ENCODE results near the gene ATXN2.
"Not testable (repeated sequence)": the region's sequence is repeated elsewhere in the genome, so short reads cannot be mapped to it uniquely, and the experiment has no call there.

The ATXN2 gene

DNA sequence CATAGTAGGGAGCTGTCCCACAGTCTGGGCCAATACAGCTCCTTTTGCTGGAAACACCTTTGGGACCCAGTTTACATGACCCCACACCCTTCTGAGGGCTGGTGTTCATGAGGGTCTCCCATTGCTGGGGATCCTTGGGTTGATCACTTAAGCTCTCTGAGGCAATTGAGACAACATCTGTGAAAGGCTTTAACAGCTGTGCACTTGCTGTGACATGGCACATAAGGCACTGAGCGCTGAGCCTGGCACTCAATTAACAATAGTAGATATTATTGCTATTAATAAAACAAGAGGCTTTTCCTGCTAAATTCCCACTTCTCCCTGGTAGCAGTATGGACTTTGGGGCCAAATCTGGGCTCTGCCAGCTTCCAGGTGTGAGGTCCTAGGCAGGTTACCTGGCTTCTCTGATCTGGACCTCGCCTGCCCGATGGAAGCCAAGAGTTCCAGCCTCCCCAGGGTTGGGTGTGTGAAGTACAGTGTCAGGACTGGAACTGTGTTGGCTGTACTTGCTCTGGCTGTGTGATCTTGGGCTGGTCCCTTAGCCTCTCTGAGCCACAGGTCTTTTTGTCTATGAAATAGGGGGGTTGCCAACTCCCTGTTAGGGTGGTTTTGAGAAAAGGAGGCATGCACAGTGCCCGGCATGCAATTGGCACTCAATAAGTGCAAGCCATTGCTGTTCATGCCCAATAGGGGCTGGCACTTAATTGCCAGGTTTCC is 190.3 kb downstream of the ATXN2 start:
- H3K9ac ChIP-seq (ENCODE audit: low read length in 5 of 5) = peak overlapping the region in 4 of 5 donors; percentile 37 to 95 (median 72)
- H3K9me3 ChIP-seq (ENCODE audit: control insufficient read depth in 5 of 5, low read length in 5 of 5) = no peaks in the 10 kb centered on the region
- peak overlapping the region; percentile 92 for H3K27ac ChIP-seq (ENCODE audit: low read depth, low read length)
- H3K4me3 ChIP-seq (ENCODE audit: low read depth in 1 of 5, low read length in 5 of 5) = peak overlapping the region in 4 of 5 donors; percentile 31 to 96 (median 66)
- peaks cover 22 to 94% (median 91%) of the 10 kb centered on the region in 5 donors for H3K4me1 ChIP-seq (ENCODE audit: control insufficient read depth in 5 of 5, insufficient read depth in 5 of 5, low read length in 5 of 5)
- H3K27me3 ChIP-seq (ENCODE audit: control insufficient read depth in 5 of 5, insufficient read depth in 4 of 5, low read length in 5 of 5) = no peaks in the 10 kb centered on the region
- H3K36me3 ChIP-seq (ENCODE audit: control insufficient read depth in 5 of 5, insufficient read depth in 5 of 5, low read length in 5 of 5) = no peaks in the 10 kb centered on the region

GRCh38 chr12:111408116-111408440 is 191.0 kb downstream of the ATXN2 start:
- Histone ChIP-seq H3K9me3 (ENCODE audit: control insufficient read depth in 5 of 5, low read length in 5 of 5) (no peaks in the 10 kb centered on the region), H3K27me3 (ENCODE audit: control insufficient read depth in 5 of 5, insufficient read depth in 4 of 5, low read length in 5 of 5) (no peaks in the 10 kb centered on the region), H3K4me1 (ENCODE audit: control insufficient read depth in 5 of 5, insufficient read depth in 5 of 5, low read length in 5 of 5) (peaks cover 20 to 94% (median 91%) of the 10 kb centered on the region in 5 donors), H3K27ac (ENCODE audit: low read depth, low read length) (peak overlapping the region; percentile 92), H3K9ac (ENCODE audit: low read length in 5 of 5) (peak overlapping the region; percentile 8 to 95 (median 86)), H3K36me3 (ENCODE audit: control insufficient read depth in 5 of 5, insufficient read depth in 5 of 5, low read length in 5 of 5) (no peaks in the 10 kb centered on the region), H3K4me3 (ENCODE audit: low read depth in 1 of 5, low read length in 5 of 5) (peak overlapping the region in 4 of 5 donors; percentile 59 to 96 (median 81))

DNA sequence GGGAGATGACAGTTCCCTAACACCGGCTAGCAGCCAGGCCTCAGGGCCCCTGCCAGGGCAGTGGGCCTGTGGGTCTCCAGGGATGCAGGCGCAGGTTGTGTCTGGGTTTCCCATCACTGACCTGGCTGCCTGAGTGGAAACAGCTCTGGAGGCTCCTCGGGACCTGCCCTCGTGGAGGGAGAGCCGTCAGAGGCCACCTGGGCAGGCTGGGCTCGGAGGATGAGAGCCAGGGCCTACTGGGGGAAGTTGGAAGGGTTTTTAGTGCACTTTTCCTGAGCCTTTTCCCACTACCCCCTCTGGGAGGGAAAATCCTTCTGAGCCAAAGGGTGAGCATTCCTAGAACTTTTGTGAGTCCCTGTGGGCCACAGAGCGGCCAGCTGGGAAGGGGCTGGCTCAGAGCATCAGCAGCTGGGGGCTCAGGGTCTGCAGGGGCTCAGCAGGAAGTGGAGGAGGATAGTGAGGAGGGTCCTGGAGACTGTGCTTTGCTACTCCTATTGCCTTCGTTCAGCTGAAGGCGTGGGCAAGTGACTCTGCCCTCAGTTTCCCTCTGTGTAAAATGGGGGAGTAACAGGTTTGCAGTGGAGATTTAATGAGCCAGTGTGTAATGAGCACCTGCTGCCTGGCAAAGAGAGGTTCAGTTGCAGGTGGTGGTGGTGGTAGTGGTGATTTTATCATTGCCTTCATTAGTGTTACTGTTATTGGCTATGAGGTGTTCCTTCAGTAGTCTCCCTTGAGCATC is 191.6 kb downstream of the ATXN2 start:
- peak overlapping the region; percentile 59 to 96 (median 82) for H3K4me3 ChIP-seq (ENCODE audit: low read depth in 1 of 5, low read length in 5 of 5)
- peak overlapping the region; percentile 48 to 95 (median 89) for H3K9ac ChIP-seq (ENCODE audit: low read length in 5 of 5)
- H3K9me3 ChIP-seq (ENCODE audit: control insufficient read depth in 5 of 5, low read length in 5 of 5) = no peaks in the 10 kb centered on the region
- no peaks in the 10 kb centered on the region for H3K36me3 ChIP-seq (ENCODE audit: control insufficient read depth in 5 of 5, insufficient read depth in 5 of 5, low read length in 5 of 5)
- peak overlapping the region; percentile 92 for H3K27ac ChIP-seq (ENCODE audit: low read depth, low read length)
- H3K27me3 ChIP-seq (ENCODE audit: control insufficient read depth in 5 of 5, insufficient read depth in 4 of 5, low read length in 5 of 5) = no peaks in the 10 kb centered on the region
- H3K4me1 ChIP-seq (ENCODE audit: control insufficient read depth in 5 of 5, insufficient read depth in 5 of 5, low read length in 5 of 5) = peaks cover 23 to 93% (median 89%) of the 10 kb centered on the region in 5 donors

DNA sequence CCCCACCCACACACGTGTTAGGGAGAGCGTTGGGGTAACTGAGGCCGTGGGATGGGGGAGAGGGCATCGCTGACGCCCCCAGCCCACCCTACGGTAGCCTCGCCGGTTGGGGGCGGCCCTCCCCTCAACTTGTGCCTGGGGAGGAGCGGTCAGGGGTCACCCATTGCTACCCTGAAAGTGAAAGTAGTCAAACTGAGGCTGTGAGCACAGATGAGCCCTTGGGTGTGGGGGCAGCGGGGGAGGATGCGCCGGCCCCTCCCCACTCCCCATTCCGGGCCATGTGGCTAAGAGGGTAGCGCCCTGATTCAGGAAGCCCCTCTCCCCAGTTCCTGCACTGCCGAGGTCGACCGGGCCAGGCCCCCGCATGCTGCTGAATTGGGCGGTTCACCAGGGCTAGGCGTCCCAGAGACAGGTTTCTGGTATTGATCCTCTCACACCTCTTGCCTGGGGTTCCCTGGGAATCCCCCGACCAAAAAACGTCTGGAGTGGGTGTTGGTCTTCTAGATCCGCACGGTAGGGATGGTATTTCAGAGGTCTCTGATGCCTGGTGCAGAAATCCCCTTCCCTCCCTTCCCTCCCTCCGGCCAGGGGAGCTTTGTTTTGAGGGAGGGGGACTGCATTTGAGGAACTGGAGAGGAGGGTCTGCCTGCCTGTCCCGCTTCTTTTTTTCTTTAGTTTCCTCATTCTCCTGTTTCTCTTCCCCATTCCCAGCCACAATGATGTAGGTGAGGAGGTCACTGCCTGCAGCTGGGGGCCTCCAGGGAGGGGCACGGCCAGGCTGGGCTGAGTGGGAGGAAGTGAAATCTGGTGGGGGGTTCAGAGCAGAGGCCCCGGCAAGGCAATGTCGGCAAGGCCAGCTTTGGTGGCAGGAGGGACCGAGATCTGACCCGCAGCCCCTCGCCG is 192.4 kb downstream of the ATXN2 start:
- H3K36me3 ChIP-seq (ENCODE audit: control insufficient read depth in 5 of 5, insufficient read depth in 5 of 5, low read length in 5 of 5) = no peaks in the 10 kb centered on the region
- H3K27me3 ChIP-seq (ENCODE audit: control insufficient read depth in 5 of 5, insufficient read depth in 4 of 5, low read length in 5 of 5) = no peaks in the 10 kb centered on the region
- peak overlapping the region; percentile 92 for H3K27ac ChIP-seq (ENCODE audit: low read depth, low read length)
- peak overlapping the region; percentile 77 to 95 (median 89) for H3K9ac ChIP-seq (ENCODE audit: low read length in 5 of 5)
- H3K4me1 ChIP-seq (ENCODE audit: control insufficient read depth in 5 of 5, insufficient read depth in 5 of 5, low read length in 5 of 5) = peaks cover 23 to 85% (median 81%) of the 10 kb centered on the region in 5 donors
- peak overlapping the region; percentile 77 to 96 (median 82) for H3K4me3 ChIP-seq (ENCODE audit: low read depth in 1 of 5, low read length in 5 of 5)
- no peaks in the 10 kb centered on the region for H3K9me3 ChIP-seq (ENCODE audit: control insufficient read depth in 5 of 5, low read length in 5 of 5)

GRCh38 chr12:111405859-111406473 is 193.1 kb downstream of the ATXN2 start, which contains the start of gene SH2B3:
TSS of gene SH2B3 (plus strand) at chr12:111405923. CDS start at chr12:111418146, 12,223 bp downstream.
- peaks cover 23 to 78% (median 73%) of the 10 kb centered on the region in 5 donors for H3K4me1 ChIP-seq (ENCODE audit: control insufficient read depth in 5 of 5, insufficient read depth in 5 of 5, low read length in 5 of 5)
- H3K36me3 ChIP-seq (ENCODE audit: control insufficient read depth in 5 of 5, insufficient read depth in 5 of 5, low read length in 5 of 5) = no peaks in the 10 kb centered on the region
- H3K27ac ChIP-seq (ENCODE audit: low read depth, low read length) = peak within 1 kb of the TSS; percentile 92
- peak within 1 kb of the TSS; percentile 77 to 96 (median 82) for H3K4me3 ChIP-seq (ENCODE audit: low read depth in 1 of 5, low read length in 5 of 5)
- H3K9ac ChIP-seq (ENCODE audit: low read length in 5 of 5) = peak within 1 kb of the TSS; percentile 77 to 95 (median 89)
- no peaks in the 10 kb centered on the region for H3K9me3 ChIP-seq (ENCODE audit: control insufficient read depth in 5 of 5, low read length in 5 of 5)
- no peaks in the 10 kb centered on the region for H3K27me3 ChIP-seq (ENCODE audit: control insufficient read depth in 5 of 5, insufficient read depth in 4 of 5, low read length in 5 of 5)

GRCh38 chr12:111405149-111405858 is 193.8 kb downstream of the ATXN2 start:
- Histone ChIP-seq H3K27me3 (ENCODE audit: control insufficient read depth in 5 of 5, insufficient read depth in 4 of 5, low read length in 5 of 5) (no peaks in the 10 kb centered on the region), H3K36me3 (ENCODE audit: control insufficient read depth in 5 of 5, insufficient read depth in 5 of 5, low read length in 5 of 5) (no peaks in the 10 kb centered on the region), H3K27ac (ENCODE audit: low read depth, low read length) (peak overlapping the region; percentile 91), H3K9ac (ENCODE audit: low read length in 5 of 5) (peak overlapping the region in 3 of 5 donors; percentile 52 to 53 (median 53)), H3K4me3 (ENCODE audit: low read depth in 1 of 5, low read length in 5 of 5) (peak overlapping the region in 4 of 5 donors; percentile 54 to 96 (median 73)), H3K4me1 (ENCODE audit: control insufficient read depth in 5 of 5, insufficient read depth in 5 of 5, low read length in 5 of 5) (peaks cover 18 to 73% (median 67%) of the 10 kb centered on the region in 5 donors), H3K9me3 (ENCODE audit: control insufficient read depth in 5 of 5, low read length in 5 of 5) (no peaks in the 10 kb centered on the region)

DNA sequence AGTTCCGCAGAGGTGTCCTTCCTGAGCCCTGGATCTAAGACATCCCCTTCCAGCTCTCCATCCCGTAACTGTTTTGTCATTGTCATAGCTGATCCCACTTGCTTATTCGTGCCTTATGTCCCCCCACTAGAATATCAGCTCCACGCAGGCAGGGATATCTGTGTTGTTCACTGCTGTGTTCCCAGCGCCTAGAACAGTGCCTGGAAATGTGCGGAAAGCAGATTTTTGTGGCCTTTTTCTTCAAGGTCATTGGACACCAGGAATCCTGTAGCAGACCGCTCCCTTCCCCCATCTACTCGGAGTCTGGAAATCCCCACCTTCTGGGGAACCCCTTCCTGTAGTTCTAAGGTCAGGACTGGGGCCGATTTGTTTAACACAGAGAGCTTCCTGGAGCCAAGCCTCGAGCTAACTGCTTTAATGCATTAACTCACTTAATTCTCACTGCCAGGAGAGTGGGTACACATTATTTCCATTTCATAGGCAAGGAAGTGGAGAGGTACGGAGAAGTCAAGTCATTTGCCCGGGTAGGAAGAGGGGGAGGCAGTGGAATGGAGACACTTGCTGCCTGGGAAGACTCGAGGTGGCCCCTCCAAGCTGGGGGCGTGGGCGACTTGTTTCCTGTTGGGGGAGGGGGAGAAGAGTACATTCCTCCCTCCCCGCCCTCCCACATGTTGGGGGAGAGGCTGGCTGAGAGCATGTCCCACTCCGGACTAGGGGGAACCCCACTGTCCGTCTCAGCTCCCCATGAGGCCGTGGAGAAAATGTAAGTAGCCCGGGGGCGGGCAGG is 194.6 kb downstream of the ATXN2 start:
- H3K27ac ChIP-seq (ENCODE audit: low read depth, low read length) = peak overlapping the region; percentile 91
- H3K27me3 ChIP-seq (ENCODE audit: control insufficient read depth in 5 of 5, insufficient read depth in 4 of 5, low read length in 5 of 5) = no peaks in the 10 kb centered on the region
- H3K9ac ChIP-seq (ENCODE audit: low read length in 5 of 5) = peak overlapping the region in 3 of 5 donors; percentile 52 to 53 (median 53)
- no peaks in the 10 kb centered on the region for H3K36me3 ChIP-seq (ENCODE audit: control insufficient read depth in 5 of 5, insufficient read depth in 5 of 5, low read length in 5 of 5)
- peak overlapping the region; percentile 25 to 96 (median 64) for H3K4me3 ChIP-seq (ENCODE audit: low read depth in 1 of 5, low read length in 5 of 5)
- H3K9me3 ChIP-seq (ENCODE audit: control insufficient read depth in 5 of 5, low read length in 5 of 5) = no peaks in the 10 kb centered on the region
- H3K4me1 ChIP-seq (ENCODE audit: control insufficient read depth in 5 of 5, insufficient read depth in 5 of 5, low read length in 5 of 5) = peaks cover 14 to 71% (median 62%) of the 10 kb centered on the region in 5 donors

DNA sequence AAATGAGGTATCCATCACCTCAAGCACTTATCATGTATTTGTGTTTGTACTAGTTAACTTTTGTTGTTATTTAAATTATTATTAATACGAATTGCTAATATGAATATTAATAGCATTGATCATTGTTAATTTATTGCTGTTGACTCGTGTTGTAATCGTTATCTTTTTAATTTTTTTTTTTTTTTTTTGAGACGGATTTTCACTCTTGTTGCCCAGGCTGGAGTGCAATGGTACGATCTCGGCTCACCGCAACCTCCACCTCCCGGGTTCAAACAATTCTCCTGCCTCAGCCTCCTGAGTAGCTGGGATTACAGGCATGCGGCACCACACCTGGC is 196.7 kb downstream of the ATXN2 start:
- H3K9me3 ChIP-seq (ENCODE audit: control insufficient read depth in 5 of 5, low read length in 5 of 5); H3K4me3 ChIP-seq (ENCODE audit: low read depth in 1 of 5, low read length in 5 of 5); H3K36me3 ChIP-seq (ENCODE audit: control insufficient read depth in 5 of 5, insufficient read depth in 5 of 5, low read length in 5 of 5); H3K27me3 ChIP-seq (ENCODE audit: control insufficient read depth in 5 of 5, insufficient read depth in 4 of 5, low read length in 5 of 5); H3K9ac ChIP-seq (ENCODE audit: low read length in 5 of 5): not testable (repeated sequence)
- peak overlapping the region; percentile 91 for H3K27ac ChIP-seq (ENCODE audit: low read depth, low read length)
- peaks cover 7 to 62% (median 41%) of the 10 kb centered on the region in 5 donors for H3K4me1 ChIP-seq (ENCODE audit: control insufficient read depth in 5 of 5, insufficient read depth in 5 of 5, low read length in 5 of 5)

All from subcutaneous abdominal adipose tissue (tissue), 5 donors.